AG09319 (cell line): ENCODE results near the gene SERTAD3.
"Not testable (repeated sequence)": the region's sequence is repeated elsewhere in the genome, so short reads cannot be mapped to it uniquely, and the experiment has no call there.

Source experiments
- DNase-seq: peaks from one replicate; pipeline ENCODE4 v3.0.0-alpha.2; 2010; ENCODE audit warnings: low read depth; ENCODE audit errors: extremely low read depth
- CTCF ChIP-seq: IDR thresholded peaks from 2 replicates; pipeline ENCODE4 v1.5.1; 2011; ENCODE audit warnings: low read depth, mild to moderate bottlenecking, inconsistent platforms, low read length, moderate library complexity

Gene SERTAD3

GRCh38 chr19:40444825-40445312 lies 734 bp upstream of the SERTAD3 start:
- TF ChIP-seq CTCF: peak; percentile 27
- DNase-seq: no peak

DNA sequence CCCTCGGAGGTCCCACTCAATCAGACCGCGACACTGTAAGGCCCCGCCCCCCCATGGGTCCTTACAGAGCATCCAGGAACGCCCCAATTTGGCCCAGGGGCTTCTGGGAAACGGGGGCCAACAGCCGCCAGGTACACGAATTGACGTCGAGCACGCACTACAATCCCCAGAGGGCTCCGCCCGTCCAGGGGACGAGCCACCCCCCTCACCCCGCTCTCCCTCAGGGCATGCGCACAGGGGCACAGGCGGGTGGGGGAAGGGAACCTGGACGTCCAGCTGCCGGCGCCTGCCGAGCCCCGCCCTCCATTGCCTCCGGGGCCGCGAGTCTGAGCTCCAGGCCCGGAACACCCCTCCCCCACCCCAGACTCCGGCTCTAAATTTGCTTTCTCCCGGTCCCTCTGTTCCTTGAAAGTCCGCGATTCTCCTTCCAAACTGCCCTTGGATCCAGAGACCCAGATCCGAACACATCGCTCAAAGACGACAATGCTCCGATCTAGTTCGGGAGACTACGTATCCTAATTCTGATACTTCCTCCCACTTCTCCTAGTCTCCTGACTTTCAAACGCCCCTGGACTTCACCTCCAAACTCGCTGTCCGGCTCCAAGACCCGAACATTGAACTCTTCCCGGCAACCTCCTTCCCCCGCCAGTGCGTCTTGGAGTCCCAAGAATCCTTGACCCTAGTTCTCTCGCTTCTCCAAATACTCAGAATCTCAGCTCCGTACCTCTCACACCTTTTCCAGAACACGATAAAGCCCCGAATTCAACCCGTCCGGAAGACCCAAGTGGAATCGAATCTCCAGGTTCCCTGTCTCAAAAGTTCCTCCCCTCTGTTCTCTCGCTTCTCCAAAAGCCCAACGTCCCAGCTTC lies 770 bp downstream of the SERTAD3 start:
- DNase-seq: peak; percentile 99
- TF ChIP-seq CTCF: no peak

DNA sequence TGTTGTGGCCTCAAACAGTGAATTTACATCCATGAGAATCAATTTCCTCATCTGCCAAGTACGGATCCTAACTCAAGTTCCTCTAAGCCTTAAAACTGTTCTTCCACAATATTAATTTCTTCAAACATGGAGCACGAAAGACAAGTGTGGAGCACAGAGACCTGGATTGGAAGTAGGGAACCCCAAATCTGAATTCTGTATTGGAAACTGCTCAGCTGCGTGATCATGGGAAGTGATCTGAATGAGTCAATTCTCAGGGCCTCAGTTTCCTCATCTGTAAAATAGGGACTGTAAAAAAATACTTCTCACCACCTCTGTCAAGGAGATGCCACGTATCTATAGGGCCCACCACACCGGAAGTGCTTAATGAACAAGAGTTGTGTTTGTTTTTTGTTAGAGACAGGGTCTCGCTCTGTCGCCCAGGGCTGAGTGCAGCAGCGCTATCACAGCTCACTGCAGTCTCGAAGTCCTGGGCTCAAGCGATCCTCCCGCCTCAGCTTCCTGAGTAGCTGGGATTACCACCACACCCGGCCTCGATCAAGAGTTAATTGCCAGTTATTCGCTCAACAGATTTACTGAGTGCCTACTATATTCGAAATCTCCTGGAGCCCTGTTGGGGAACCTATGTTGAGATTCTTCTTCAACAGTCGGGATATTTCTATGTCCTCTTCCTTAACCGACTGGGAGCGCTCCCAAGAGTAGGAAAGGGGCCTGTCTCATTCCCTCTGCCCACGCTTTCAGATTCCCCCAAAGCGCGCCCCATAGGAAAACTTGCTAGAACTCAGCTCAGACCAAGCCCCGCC lies 1.6 kb downstream of the SERTAD3 start:
- DNase-seq: no peak

GRCh38 chr19:40441719-40442253 lies 2.3 kb downstream of the SERTAD3 start:
- DNase-seq: no peak
- TF ChIP-seq CTCF: no peak

More for the DNA sequence above, 1.6 kb downstream of the SERTAD3 start:
- no peak for TF ChIP-seq CTCF

DNA sequence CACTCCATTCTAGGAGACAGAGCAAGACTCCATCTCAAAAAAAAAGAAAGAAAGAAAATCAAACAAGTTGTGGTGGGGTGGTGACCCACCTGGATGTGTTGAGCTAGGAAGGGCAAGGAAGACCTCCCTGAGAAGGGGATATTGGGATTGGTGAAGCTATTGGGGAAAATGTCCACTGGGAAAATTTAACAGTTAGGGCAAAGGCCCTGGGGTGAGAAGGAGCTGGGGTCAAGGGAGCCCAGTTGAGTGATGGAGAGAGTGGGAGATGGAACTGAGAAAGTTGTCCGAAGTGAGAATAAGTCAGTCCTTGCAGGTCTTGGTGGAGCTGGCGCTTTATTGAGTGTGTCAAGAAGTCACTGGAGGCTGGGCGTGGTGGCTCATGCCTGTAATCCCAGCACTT lies 5.9 kb downstream of the SERTAD3 start:
- DNase-seq: no peak
- no peak for TF ChIP-seq CTCF

- TF ChIP-seq CTCF: no peak
These were observed 10.5 kb downstream of the SERTAD3 start for GRCh38 chr19:40433391-40434216.

DNA sequence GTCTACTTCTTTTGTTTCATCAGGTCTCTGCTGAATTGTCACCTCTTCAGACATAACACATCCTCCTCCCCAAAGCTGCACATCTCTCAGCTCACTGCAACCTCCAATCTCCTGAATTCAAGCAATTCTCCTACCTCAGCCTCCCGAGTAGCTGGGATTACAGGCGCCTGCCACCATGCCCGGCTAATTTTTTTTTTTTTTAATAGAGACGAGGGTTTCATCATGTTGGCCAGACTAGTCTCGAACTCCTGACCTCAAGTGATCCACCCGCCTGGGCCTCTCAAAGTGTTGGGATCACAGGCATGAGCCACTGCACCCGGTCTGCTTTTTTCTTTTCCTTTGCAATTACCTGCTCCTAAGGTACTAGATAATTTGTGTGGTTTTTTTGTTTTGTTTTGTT lies 11.4 kb downstream of the SERTAD3 start:
- DNase-seq: not testable (repeated sequence)

More at GRCh38 chr19:40433391-40434216, 10.5 kb downstream of the SERTAD3 start:
- peak; percentile 85 for DNase-seq
